SW480 (cell line): Measurements from ENCODE around the gene PDGFD.

ENCODE experiments used
- DNase-seq: peaks from one replicate; pipeline ENCODE4 v3.0.0-alpha.2; 2016; ENCODE audit warnings: low spot score

PDGFD gene

GRCh38 chr11:104145062-104145461 lies 18.9 kb downstream of the PDGFD start:
- DNase-seq: no peak

GRCh38 chr11:104142698-104143097 lies 21.2 kb downstream of the PDGFD start:
- DNase-seq: no peak

- no peak for DNase-seq
Observed at GRCh38 chr11:104136861-104137260, 27.1 kb downstream of the PDGFD start.

- DNase-seq: no peak
Observed at GRCh38 chr11:104134745-104135144, 29.2 kb downstream of the PDGFD start.

GRCh38 chr11:104130161-104130560 lies 33.8 kb downstream of the PDGFD start:
- no peak for DNase-seq

- no peak for DNase-seq
Observed at GRCh38 chr11:104129145-104129544, 34.8 kb downstream of the PDGFD start.

- no peak for DNase-seq
Observed at GRCh38 chr11:104127828-104128227, 36.1 kb downstream of the PDGFD start.

- no peak for DNase-seq
Observed at GRCh38 chr11:104126464-104126863, 37.5 kb downstream of the PDGFD start.

- DNase-seq: no peak
Observed at GRCh38 chr11:104124979-104125378, 39.0 kb downstream of the PDGFD start.

- no peak for DNase-seq
Observed at GRCh38 chr11:104122836-104123235, 41.1 kb downstream of the PDGFD start.

- no peak for DNase-seq
Observed at GRCh38 chr11:104122011-104122635, 41.8 kb downstream of the PDGFD start.

GRCh38 chr11:104120493-104121137 lies 43.3 kb downstream of the PDGFD start:
- peak; percentile 8 for DNase-seq

- DNase-seq: no peak
Observed at GRCh38 chr11:104118105-104118744, 45.7 kb downstream of the PDGFD start.

GRCh38 chr11:104113541-104113940 lies 50.4 kb downstream of the PDGFD start:
- DNase-seq: no peak

GRCh38 chr11:104106136-104106754 lies 57.7 kb downstream of the PDGFD start:
- no peak for DNase-seq

GRCh38 chr11:104105155-104105554 lies 58.8 kb downstream of the PDGFD start:
- DNase-seq: no peak

GRCh38 chr11:104104664-104105063 lies 59.3 kb downstream of the PDGFD start:
- no peak for DNase-seq

GRCh38 chr11:104104201-104104600 lies 59.7 kb downstream of the PDGFD start:
- no peak for DNase-seq

GRCh38 chr11:104098555-104098954 lies 65.4 kb downstream of the PDGFD start:
- DNase-seq: no peak

- no peak for DNase-seq
Observed at GRCh38 chr11:104098132-104098531, 65.8 kb downstream of the PDGFD start.

- no peak for DNase-seq
Observed at GRCh38 chr11:104096900-104097299, 67.0 kb downstream of the PDGFD start.

GRCh38 chr11:104095791-104096190 lies 68.2 kb downstream of the PDGFD start:
- DNase-seq: no peak

GRCh38 chr11:104094576-104094975 lies 69.4 kb downstream of the PDGFD start:
- no peak for DNase-seq
